WERI-Rb-1 (cell line): ENCODE data around the gene DIP2B.

Source experiments
- DNase-seq: peaks from one replicate; pipeline ENCODE4 v3.0.0-alpha.2; 2020
- H3K27ac ChIP-seq: fragments of 250-450 bp; sonication (Bioruptor Pico); 2 replicates; pipeline ENCODE4 v1.5.1; 2020; ENCODE audit warnings: mild to moderate bottlenecking, moderate library complexity
- H3K27me3 ChIP-seq: fragments of 250-450 bp; sonication (Bioruptor Pico); 2 replicates; pipeline ENCODE4 v1.5.1; 2021; ENCODE audit warnings: mild to moderate bottlenecking, low read depth, moderate library complexity; ENCODE audit not compliant: insufficient read depth, severe bottlenecking
- H3K36me3 ChIP-seq: fragments of 250-450 bp; sonication (Bioruptor Pico); 2 replicates; pipeline ENCODE4 v1.5.1; 2020; ENCODE audit warnings: mild to moderate bottlenecking, moderate library complexity
- H3K4me3 ChIP-seq: 2 replicates; pipeline ENCODE4 v1.5.1; 2011; ENCODE audit warnings: low read depth, mild to moderate bottlenecking, control low read depth, low read length
- H3K9me3 ChIP-seq: fragments of 250-450 bp; sonication (Bioruptor Pico); 2 replicates; pipeline ENCODE4 v1.5.1; 2021; ENCODE audit warnings: mild to moderate bottlenecking, moderate library complexity; ENCODE audit not compliant: severe bottlenecking
- TF ChIP-seq, protein P1 (sequence below): IDR thresholded peaks from 2 replicates; pipeline ENCODE4 v1.5.1; 2011; ENCODE audit warnings: low read depth, mild to moderate bottlenecking, control low read depth, inconsistent platforms, low read length

The DIP2B gene

DNA sequence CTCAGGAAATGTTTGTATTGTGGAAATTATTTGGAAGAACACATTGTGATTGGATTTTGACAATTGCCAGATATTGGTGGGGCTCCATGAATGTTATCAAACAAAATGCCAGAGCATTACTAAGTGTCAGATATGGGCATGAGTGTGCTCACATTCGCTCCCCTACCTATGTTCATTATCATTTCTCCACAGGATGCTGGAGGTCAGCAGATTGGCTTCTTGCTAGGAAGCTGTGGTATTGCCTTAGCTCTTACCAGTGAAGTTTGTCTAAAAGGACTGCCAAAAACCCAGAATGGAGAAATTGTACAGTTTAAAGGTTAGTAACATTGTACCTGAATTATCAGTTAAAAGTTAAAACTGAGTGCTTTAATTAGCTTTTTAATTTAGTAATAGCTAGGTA, 180.9 kb downstream of the DIP2B start:
- Histone ChIP-seq H3K4me3 (no peak overlapping the region), H3K9me3 (no peaks in the 10 kb centered on the region), H3K36me3 (peaks cover 5% of the 10 kb centered on the region), H3K27me3 (no peaks in the 10 kb centered on the region), H3K27ac (no peak overlapping the region)
- no peak for DNase-seq
- TF ChIP-seq, protein P1, sequence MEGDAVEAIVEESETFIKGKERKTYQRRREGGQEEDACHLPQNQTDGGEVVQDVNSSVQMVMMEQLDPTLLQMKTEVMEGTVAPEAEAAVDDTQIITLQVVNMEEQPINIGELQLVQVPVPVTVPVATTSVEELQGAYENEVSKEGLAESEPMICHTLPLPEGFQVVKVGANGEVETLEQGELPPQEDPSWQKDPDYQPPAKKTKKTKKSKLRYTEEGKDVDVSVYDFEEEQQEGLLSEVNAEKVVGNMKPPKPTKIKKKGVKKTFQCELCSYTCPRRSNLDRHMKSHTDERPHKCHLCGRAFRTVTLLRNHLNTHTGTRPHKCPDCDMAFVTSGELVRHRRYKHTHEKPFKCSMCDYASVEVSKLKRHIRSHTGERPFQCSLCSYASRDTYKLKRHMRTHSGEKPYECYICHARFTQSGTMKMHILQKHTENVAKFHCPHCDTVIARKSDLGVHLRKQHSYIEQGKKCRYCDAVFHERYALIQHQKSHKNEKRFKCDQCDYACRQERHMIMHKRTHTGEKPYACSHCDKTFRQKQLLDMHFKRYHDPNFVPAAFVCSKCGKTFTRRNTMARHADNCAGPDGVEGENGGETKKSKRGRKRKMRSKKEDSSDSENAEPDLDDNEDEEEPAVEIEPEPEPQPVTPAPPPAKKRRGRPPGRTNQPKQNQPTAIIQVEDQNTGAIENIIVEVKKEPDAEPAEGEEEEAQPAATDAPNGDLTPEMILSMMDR = no peak

DNA sequence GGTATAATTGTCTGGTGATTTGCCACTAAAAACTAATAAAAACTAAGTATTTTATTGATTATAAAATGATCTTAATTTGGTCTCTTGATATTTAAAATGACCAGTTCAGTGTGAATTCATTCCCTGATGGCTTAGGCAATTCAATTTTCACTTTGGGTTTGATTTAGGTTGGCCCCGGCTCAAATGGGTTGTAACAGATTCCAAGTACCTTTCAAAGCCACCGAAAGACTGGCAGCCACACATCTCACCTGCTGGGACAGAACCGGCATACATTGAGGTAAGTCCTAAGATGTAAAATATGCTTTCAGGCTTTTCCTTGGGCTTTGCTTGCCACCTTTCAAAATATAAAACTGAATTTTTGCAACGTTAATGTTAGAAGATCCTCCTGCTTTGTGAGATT, 181.6 kb downstream of the DIP2B start:
- no peak overlapping the region for H3K27ac ChIP-seq
- no peaks in the 10 kb centered on the region for H3K27me3 ChIP-seq
- no peak overlapping the region for H3K4me3 ChIP-seq
- H3K9me3 ChIP-seq = no peaks in the 10 kb centered on the region
- peaks cover 5% of the 10 kb centered on the region for H3K36me3 ChIP-seq
- no peak for DNase-seq
- TF ChIP-seq, protein P1 = no peak

DNA sequence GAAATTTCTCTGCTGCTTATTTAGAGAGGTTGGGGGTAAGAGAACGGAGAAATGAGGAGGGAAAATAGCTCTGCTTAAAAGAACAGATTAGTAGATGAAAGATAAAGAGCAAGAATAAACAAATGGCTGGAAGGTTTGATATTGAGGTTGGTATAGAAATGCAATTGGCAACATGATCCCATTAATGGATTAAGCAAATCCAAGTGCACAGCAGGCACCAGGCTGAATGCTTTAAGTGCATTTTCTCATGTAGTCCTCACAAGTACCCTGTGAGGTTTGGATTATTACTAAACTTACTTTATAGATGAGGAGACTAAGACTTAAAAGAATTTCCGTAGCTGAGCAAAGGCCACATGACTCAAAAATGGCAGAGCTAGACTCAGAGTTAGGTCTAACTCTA, 182.2 kb downstream of the DIP2B start:
- Histone ChIP-seq H3K27me3 (no peaks in the 10 kb centered on the region), H3K4me3 (no peak overlapping the region), H3K27ac (no peak overlapping the region), H3K36me3 (peaks cover 5% of the 10 kb centered on the region), H3K9me3 (no peaks in the 10 kb centered on the region)
- DNase-seq = peak; percentile 21
- TF ChIP-seq, protein P1 = no peak

DNA sequence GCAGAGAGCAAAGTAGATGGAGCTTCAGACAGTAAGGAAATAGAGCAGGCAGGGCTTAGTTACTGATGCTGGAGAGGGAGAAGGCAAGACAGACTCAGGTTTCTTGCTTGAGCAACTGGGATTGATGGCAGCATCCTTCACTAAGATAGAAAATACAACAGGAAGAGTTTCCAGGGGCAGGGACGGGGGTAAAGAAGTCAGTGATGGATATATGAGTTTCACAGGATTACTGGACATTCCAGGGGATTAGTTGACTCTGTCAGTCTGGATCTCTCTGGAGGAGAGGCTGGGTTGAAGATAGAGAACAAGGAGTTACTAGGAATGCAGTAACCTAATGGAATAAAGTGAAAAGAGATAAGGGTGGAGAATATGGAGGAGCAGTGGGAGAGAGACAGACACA, 184.7 kb downstream of the DIP2B start:
- H3K9me3 ChIP-seq = no peaks in the 10 kb centered on the region
- TF ChIP-seq, protein P1 = no peak
- no peak overlapping the region for H3K4me3 ChIP-seq
- no peak overlapping the region for H3K27ac ChIP-seq
- H3K27me3 ChIP-seq = no peaks in the 10 kb centered on the region
- peak; percentile 16 for DNase-seq
- peaks cover 8% of the 10 kb centered on the region; the same call in 1 of the 2 replicates for H3K36me3 ChIP-seq

DNA sequence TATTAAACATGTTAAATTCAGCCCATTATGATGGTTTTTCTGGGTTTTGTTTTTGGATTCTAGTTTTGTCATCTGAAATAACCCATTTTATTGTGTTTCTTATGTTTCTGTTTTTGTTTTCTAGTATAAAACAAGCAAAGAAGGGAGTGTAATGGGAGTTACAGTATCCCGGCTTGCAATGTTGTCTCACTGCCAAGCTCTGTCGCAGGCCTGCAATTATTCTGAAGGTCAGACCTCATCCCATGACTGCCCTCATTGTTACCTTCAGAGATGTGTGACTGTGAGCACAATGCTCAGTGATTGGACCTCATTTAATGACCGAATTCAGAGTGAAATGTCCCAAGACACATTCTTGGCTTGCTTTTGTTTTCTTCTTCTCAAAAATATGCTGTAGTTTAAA, 186.1 kb downstream of the DIP2B start:
- TF ChIP-seq, protein P1 = no peak
- Histone ChIP-seq H3K36me3 (peaks cover 13% of the 10 kb centered on the region), H3K4me3 (no peak overlapping the region), H3K27ac (no peak overlapping the region), H3K27me3 (no peaks in the 10 kb centered on the region), H3K9me3 (no peaks in the 10 kb centered on the region)
- DNase-seq = no peak

DNA sequence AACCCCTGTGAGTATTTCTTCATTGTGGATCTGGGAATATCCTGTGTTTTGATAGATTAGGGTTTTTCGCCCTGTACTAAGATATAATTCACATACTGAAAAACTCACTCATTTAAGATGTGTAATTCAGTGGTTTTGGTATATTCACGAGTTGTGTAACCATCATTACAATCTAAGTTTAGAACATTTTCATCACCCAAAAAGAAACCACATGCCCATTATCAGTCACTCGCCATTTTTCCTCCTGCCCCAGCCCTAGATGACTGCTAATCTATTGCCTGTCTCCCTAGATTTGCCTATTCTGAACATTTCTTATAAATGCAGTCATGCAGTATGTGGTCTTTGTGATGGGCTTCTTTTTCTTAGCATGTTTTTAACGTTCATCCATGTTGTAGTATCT, 191.2 kb downstream of the DIP2B start:
- DNase-seq = no peak
- TF ChIP-seq, protein P1 = no peak
- peaks cover 37% of the 10 kb centered on the region for H3K36me3 ChIP-seq

More for the DNA sequence above, 191.2 kb downstream of the DIP2B start:
- Histone ChIP-seq H3K9me3 (no peaks in the 10 kb centered on the region), H3K4me3 (no peak overlapping the region), H3K27ac (no peak overlapping the region), H3K27me3 (no peaks in the 10 kb centered on the region)
